ENCODE results near the gene OLFML2A. TPM values are rescaled to one million over a fixed set of nuclear protein-coding genes. Genes with fewer than 3 reads are reported as not detected.

The OLFML2A gene
- total and polyA plus RNA-seq, 2 of the 13 experiments (the other 11 are each of a cell fraction or from before 2014, with no cell fraction given): 0.01 to 0.02 TPM

DNA sequence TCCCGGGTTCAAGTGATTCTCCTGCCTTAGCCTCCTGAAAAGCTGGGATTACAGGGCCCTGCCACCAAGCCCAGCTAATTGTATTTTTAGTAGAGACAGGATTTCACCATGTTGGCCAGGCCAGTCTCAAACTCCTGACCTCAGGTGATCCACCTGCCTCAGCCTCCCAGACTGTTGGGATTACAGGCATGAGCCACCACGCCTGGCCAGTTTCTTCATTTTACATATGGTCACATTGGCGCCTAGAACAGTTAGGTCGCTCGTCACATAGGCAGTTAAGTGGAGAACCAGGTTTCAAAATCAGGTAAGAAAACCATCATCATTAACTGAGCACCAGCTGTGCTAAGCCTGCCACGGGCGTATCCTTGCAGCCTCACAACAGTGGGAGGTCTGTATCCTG is 36.1 kb downstream of the OLFML2A start:
- Histone ChIP-seq H3K4me3 (replicated peaks in 1 of 3; ENCODE audit: insufficient read depth in 1 of 3, low read depth in 2 of 3, low read length in 3 of 3) (no peak overlapping the region), H2AFZ (ENCODE audit: low read length) (no peak overlapping the region), H3K4me2 (ENCODE audit: low read depth, low read length) (no peak overlapping the region), H3K79me2 (ENCODE audit: insufficient read depth, low read length) (no peaks in the 10 kb centered on the region), H3K27me3 (ENCODE audit: control insufficient read depth in 1 of 2, insufficient read depth in 2 of 2, low read length in 2 of 2) (no peaks in the 10 kb centered on the region), H3K9ac (ENCODE audit: insufficient read depth, low read depth, low read length) (no peak overlapping the region), H3K36me3 (replicated peaks in 1 of 2; ENCODE audit: control insufficient read depth in 1 of 2, insufficient read depth in 2 of 2, low read length in 2 of 2) (no peaks in the 10 kb centered on the region), H3K4me1 (ENCODE audit: insufficient read depth, low read length) (peaks cover 55% of the 10 kb centered on the region), H3K27ac (ENCODE audit: extremely low read length, insufficient read depth, low read length) (no peak overlapping the region), H3K9me3 (ENCODE audit: low read length) (no peaks in the 10 kb centered on the region), H4K20me1 (ENCODE audit: insufficient read depth, low read length) (no peaks in the 10 kb centered on the region)
- in situ Hi-C loops (cut with HindIII; ENCODE audit: extremely low pct_ligation_motif_present, low pct_unique_long_range_greater_than_20kb): no loop called here
- DNase-seq (ENCODE audit: low spot score) (no peak), FAIRE-seq (no peak), ATAC-seq (no peak)
- CTCF ChIA-PET (ENCODE audit: low intra/inter-chr PET ratio, low total read pairs): no interaction called here
- POLR2A ChIA-PET: no interaction called here
- WGBS (ENCODE audit: low lambda C conversion rate): 56% methylated on average over 7 of the region's 7 CpGs
- no TSS peak for BruUV-seq (replicated peaks)
- intact Hi-C loops (cut with micrococcal nuclease; ENCODE audit: unreplicated experiment): loop anchor here (2.0 kb wide), 1 partner anchor 16 kb away; no protein-coding TSS in a partner anchor
- no peak for TF ChIP-seq ZNF607 (CRISPR knock-in tag; IDR thresholded peaks at IDR 0.05; ENCODE audit: borderline replicate concordance)
- no peak for TF ChIP-seq ZNF333 (CRISPR knock-in tag; IDR thresholded peaks at IDR 0.05; ENCODE audit: borderline replicate concordance)
- no peak for TF ChIP-seq ZNF557 (CRISPR knock-in tag; IDR thresholded peaks at IDR 0.05)
- no peak for TF ChIP-seq HCFC1 (IDR thresholded peaks at IDR 0.05; ENCODE audit: low read depth, low read length)
- no peak for TF ChIP-seq ZNF567 (CRISPR knock-in tag; IDR thresholded peaks at IDR 0.05; ENCODE audit: borderline replicate concordance)
- TF ChIP-seq SATB2 (CRISPR knock-in tag; IDR thresholded peaks at IDR 0.05): no peak
- TF ChIP-seq MXD4 (CRISPR knock-in tag; IDR thresholded peaks at IDR 0.05): no peak

DNA sequence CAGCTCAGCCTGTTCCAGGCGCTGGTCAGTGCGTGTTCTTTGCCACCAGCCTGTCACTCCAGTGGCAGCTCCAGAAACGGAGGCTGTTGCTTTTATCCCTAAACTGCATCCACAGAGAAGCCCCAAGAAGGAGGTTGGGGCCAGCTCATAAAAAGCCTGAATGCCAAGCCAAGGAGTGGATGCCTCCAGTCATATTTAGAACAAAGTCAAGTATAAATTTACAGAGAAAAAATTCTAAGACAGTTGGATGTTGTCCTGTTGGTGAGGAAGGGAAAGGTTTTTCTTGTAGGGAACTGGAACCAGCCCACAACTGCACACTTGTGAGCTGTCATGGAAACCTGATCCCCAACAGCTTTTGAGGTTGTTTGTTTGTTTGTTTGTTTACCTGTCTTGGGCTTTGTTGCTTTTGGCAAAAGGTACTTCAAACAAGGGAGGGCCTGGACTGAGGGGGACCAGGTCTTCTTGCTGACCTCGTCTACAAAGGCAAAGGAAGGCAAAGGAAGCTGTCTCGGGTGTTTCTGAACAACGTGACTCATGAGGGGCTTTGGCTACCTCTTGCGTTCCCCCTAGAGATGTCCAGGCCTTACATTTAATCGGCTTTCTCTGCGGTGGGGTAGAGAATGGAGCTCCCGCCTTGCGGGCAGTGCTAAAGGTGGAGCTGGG is 36.7 kb downstream of the OLFML2A start:
- Histone ChIP-seq H3K4me3 (replicated peaks in 1 of 3; ENCODE audit: insufficient read depth in 1 of 3, low read depth in 2 of 3, low read length in 3 of 3) (no peak overlapping the region), H3K27ac (ENCODE audit: extremely low read length, insufficient read depth, low read length) (no peak overlapping the region), H3K9me3 (ENCODE audit: low read length) (no peaks in the 10 kb centered on the region), H2AFZ (ENCODE audit: low read length) (no peak overlapping the region), H3K36me3 (replicated peaks in 1 of 2; ENCODE audit: control insufficient read depth in 1 of 2, insufficient read depth in 2 of 2, low read length in 2 of 2) (no peaks in the 10 kb centered on the region), H4K20me1 (ENCODE audit: insufficient read depth, low read length) (no peaks in the 10 kb centered on the region), H3K9ac (ENCODE audit: insufficient read depth, low read depth, low read length) (no peak overlapping the region), H3K4me1 (ENCODE audit: insufficient read depth, low read length) (peaks cover 60% of the 10 kb centered on the region), H3K79me2 (ENCODE audit: insufficient read depth, low read length) (no peaks in the 10 kb centered on the region), H3K4me2 (ENCODE audit: low read depth, low read length) (no peak overlapping the region), H3K27me3 (ENCODE audit: control insufficient read depth in 1 of 2, insufficient read depth in 2 of 2, low read length in 2 of 2) (no peaks in the 10 kb centered on the region)
- DNase-seq (ENCODE audit: low spot score): no peak
- no TSS peak for BruUV-seq (replicated peaks)
- no peak for FAIRE-seq
- ChIA-PET CTCF (ENCODE audit: low intra/inter-chr PET ratio, low total read pairs) (no interaction called here), POLR2A (no interaction called here)
- WGBS (ENCODE audit: low lambda C conversion rate): 64% methylated on average over 8 of the region's 11 CpGs
- intact Hi-C loops (cut with micrococcal nuclease; ENCODE audit: unreplicated experiment) (loop anchor here (2.0 kb wide), 1 partner anchor 17 kb away; no protein-coding TSS in a partner anchor), in situ Hi-C loops (cut with HindIII; ENCODE audit: extremely low pct_ligation_motif_present, low pct_unique_long_range_greater_than_20kb) (no loop called here)
- no peak for ATAC-seq
- TF ChIP-seq HOXA9 (CRISPR knock-in tag; IDR thresholded peaks at IDR 0.05; ENCODE audit: borderline replicate concordance) (no peak), TBP (CRISPR knock-in tag; IDR thresholded peaks at IDR 0.05) (no peak), IRF2 (CRISPR knock-in tag; IDR thresholded peaks at IDR 0.05) (no peak), ZNF570 (CRISPR knock-in tag; IDR thresholded peaks at IDR 0.05; ENCODE audit: borderline replicate concordance) (no peak), ZNF816 (CRISPR knock-in tag; IDR thresholded peaks at IDR 0.05; ENCODE audit: borderline replicate concordance) (no peak), MEIS1 (CRISPR knock-in tag; IDR thresholded peaks at IDR 0.05; ENCODE audit: borderline replicate concordance) (no peak), ZNF230 (CRISPR knock-in tag; IDR thresholded peaks at IDR 0.05) (no peak)
- TF ChIP-seq, protein P1, sequence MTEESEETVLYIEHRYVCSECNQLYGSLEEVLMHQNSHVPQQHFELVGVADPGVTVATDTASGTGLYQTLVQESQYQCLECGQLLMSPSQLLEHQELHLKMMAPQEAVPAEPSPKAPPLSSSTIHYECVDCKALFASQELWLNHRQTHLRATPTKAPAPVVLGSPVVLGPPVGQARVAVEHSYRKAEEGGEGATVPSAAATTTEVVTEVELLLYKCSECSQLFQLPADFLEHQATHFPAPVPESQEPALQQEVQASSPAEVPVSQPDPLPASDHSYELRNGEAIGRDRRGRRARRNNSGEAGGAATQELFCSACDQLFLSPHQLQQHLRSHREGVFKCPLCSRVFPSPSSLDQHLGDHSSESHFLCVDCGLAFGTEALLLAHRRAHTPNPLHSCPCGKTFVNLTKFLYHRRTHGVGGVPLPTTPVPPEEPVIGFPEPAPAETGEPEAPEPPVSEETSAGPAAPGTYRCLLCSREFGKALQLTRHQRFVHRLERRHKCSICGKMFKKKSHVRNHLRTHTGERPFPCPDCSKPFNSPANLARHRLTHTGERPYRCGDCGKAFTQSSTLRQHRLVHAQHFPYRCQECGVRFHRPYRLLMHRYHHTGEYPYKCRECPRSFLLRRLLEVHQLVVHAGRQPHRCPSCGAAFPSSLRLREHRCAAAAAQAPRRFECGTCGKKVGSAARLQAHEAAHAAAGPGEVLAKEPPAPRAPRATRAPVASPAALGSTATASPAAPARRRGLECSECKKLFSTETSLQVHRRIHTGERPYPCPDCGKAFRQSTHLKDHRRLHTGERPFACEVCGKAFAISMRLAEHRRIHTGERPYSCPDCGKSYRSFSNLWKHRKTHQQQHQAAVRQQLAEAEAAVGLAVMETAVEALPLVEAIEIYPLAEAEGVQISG (CRISPR knock-in tag; IDR thresholded peaks at IDR 0.05): no peak
- TF ChIP-seq, protein P2, sequence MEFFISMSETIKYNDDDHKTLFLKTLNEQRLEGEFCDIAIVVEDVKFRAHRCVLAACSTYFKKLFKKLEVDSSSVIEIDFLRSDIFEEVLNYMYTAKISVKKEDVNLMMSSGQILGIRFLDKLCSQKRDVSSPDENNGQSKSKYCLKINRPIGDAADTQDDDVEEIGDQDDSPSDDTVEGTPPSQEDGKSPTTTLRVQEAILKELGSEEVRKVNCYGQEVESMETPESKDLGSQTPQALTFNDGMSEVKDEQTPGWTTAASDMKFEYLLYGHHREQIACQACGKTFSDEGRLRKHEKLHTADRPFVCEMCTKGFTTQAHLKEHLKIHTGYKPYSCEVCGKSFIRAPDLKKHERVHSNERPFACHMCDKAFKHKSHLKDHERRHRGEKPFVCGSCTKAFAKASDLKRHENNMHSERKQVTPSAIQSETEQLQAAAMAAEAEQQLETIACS (CRISPR knock-in tag; IDR thresholded peaks at IDR 0.05): no peak

Data from HepG2 (cell line).